Central memory CD8-positive, alpha-beta T cell (primary cell): Measurements from ENCODE around the gene ELF5.

ENCODE experiments used
- ATAC-seq: fragments of 150-1000 bp; cut with Tn5 transposase; replicated peaks from 2 replicates; pipeline ENCODE4 v1.10.0; 2022; ENCODE audit warnings: mild to moderate bottlenecking, moderate FRiP score, moderate number of reproducible peaks; ENCODE audit not compliant: poor library complexity, severe bottlenecking; ENCODE audit errors: extremely low read depth
- DNase-seq, 2 donors: peaks; one replicate each; pipeline ENCODE4 v3.0.0; 2021; ENCODE audit warnings: low spot score in 2 of 2
- H3K27ac Mint-ChIP-seq: one replicate; pipeline ENCODE4 v1.8.0; 2022; ENCODE audit warnings: low read depth, mild to moderate bottlenecking, moderate library complexity, mixed read lengths
- H3K27me3 Mint-ChIP-seq: one replicate; pipeline ENCODE4 v1.8.0; 2022; ENCODE audit warnings: mixed read lengths
- H3K36me3 Mint-ChIP-seq: one replicate; pipeline ENCODE4 v1.8.0; 2022; ENCODE audit warnings: mild to moderate bottlenecking, moderate library complexity, mixed read lengths; ENCODE audit not compliant: insufficient read depth
- H3K4me1 Mint-ChIP-seq: one replicate; pipeline ENCODE4 v1.8.0; 2022; ENCODE audit warnings: mixed read lengths
- H3K4me3 Mint-ChIP-seq: one replicate; pipeline ENCODE4 v1.8.0; 2022; ENCODE audit warnings: mild to moderate bottlenecking, moderate library complexity, mixed read lengths
- H3K9me3 Mint-ChIP-seq: one replicate; pipeline ENCODE4 v1.8.0; 2022; ENCODE audit warnings: mixed read lengths

ELF5 gene

GRCh38 chr11:34516247-34517040 lies 2.9 kb upstream of the ELF5 start:
- H3K9me3 Mint-ChIP-seq = no peaks in the 10 kb centered on the region
- no peak overlapping the region for H3K27ac Mint-ChIP-seq
- H3K4me1 Mint-ChIP-seq = no peaks in the 10 kb centered on the region
- H3K36me3 Mint-ChIP-seq = no peaks in the 10 kb centered on the region
- ATAC-seq (no peak), DNase-seq (no peak)
- H3K4me3 Mint-ChIP-seq = no peak overlapping the region
- no peaks in the 10 kb centered on the region for H3K27me3 Mint-ChIP-seq

- no peaks in the 10 kb centered on the region for H3K36me3 Mint-ChIP-seq
- no peak overlapping the region for H3K27ac Mint-ChIP-seq
- H3K9me3 Mint-ChIP-seq = no peaks in the 10 kb centered on the region
- ATAC-seq (no peak), DNase-seq (no peak)
- H3K27me3 Mint-ChIP-seq = no peaks in the 10 kb centered on the region
- no peak overlapping the region for H3K4me3 Mint-ChIP-seq
- H3K4me1 Mint-ChIP-seq = no peaks in the 10 kb centered on the region
Observed at GRCh38 chr11:34514597-34514996, 1.0 kb upstream of the ELF5 start.

GRCh38 chr11:34512840-34513681 lies 533 bp downstream of the ELF5 start:
- H3K4me3 Mint-ChIP-seq = no peak overlapping the region
- H3K36me3 Mint-ChIP-seq = no peaks in the 10 kb centered on the region
- H3K9me3 Mint-ChIP-seq = no peaks in the 10 kb centered on the region
- ATAC-seq (no peak), DNase-seq (no peak)
- H3K27ac Mint-ChIP-seq = no peak overlapping the region
- no peaks in the 10 kb centered on the region for H3K4me1 Mint-ChIP-seq
- H3K27me3 Mint-ChIP-seq = no peaks in the 10 kb centered on the region

GRCh38 chr11:34510673-34511072 lies 2.9 kb downstream of the ELF5 start:
- no peak overlapping the region for H3K27ac Mint-ChIP-seq
- no peaks in the 10 kb centered on the region for H3K36me3 Mint-ChIP-seq
- DNase-seq (no peak), ATAC-seq (no peak)
- no peaks in the 10 kb centered on the region for H3K27me3 Mint-ChIP-seq
- no peaks in the 10 kb centered on the region for H3K4me1 Mint-ChIP-seq
- H3K4me3 Mint-ChIP-seq = no peak overlapping the region
- H3K9me3 Mint-ChIP-seq = no peaks in the 10 kb centered on the region

GRCh38 chr11:34510218-34510617 lies 3.4 kb downstream of the ELF5 start:
- ATAC-seq (no peak), DNase-seq (no peak)
- Mint-ChIP-seq H3K27ac (no peak overlapping the region), H3K4me1 (no peaks in the 10 kb centered on the region), H3K4me3 (no peak overlapping the region), H3K9me3 (no peaks in the 10 kb centered on the region), H3K27me3 (no peaks in the 10 kb centered on the region), H3K36me3 (no peaks in the 10 kb centered on the region)

GRCh38 chr11:34509336-34509876 lies 4.2 kb downstream of the ELF5 start:
- no peak overlapping the region for H3K4me3 Mint-ChIP-seq
- no peaks in the 10 kb centered on the region for H3K36me3 Mint-ChIP-seq
- H3K27me3 Mint-ChIP-seq = no peaks in the 10 kb centered on the region
- H3K27ac Mint-ChIP-seq = no peak overlapping the region
- H3K4me1 Mint-ChIP-seq = no peaks in the 10 kb centered on the region
- H3K9me3 Mint-ChIP-seq = no peaks in the 10 kb centered on the region
- no peak for ATAC-seq
- DNase-seq = no peak

GRCh38 chr11:34508524-34508923 lies 5.1 kb downstream of the ELF5 start:
- H3K27ac Mint-ChIP-seq = no peak overlapping the region
- DNase-seq (no peak), ATAC-seq (no peak)
- H3K36me3 Mint-ChIP-seq = no peaks in the 10 kb centered on the region
- no peaks in the 10 kb centered on the region for H3K27me3 Mint-ChIP-seq
- H3K4me3 Mint-ChIP-seq = no peak overlapping the region
- H3K9me3 Mint-ChIP-seq = no peaks in the 10 kb centered on the region
- H3K4me1 Mint-ChIP-seq = no peaks in the 10 kb centered on the region

- H3K4me1 Mint-ChIP-seq = no peaks in the 10 kb centered on the region
- H3K27me3 Mint-ChIP-seq = no peaks in the 10 kb centered on the region
- no peak for DNase-seq
- no peaks in the 10 kb centered on the region for H3K36me3 Mint-ChIP-seq
- no peaks in the 10 kb centered on the region for H3K9me3 Mint-ChIP-seq
- no peak overlapping the region for H3K4me3 Mint-ChIP-seq
- H3K27ac Mint-ChIP-seq = no peak overlapping the region
- ATAC-seq = no peak
Observed at GRCh38 chr11:34507610-34508009, 6.0 kb downstream of the ELF5 start.

GRCh38 chr11:34507156-34507555 lies 6.4 kb downstream of the ELF5 start:
- Mint-ChIP-seq H3K27ac (no peak overlapping the region), H3K36me3 (no peaks in the 10 kb centered on the region), H3K27me3 (no peaks in the 10 kb centered on the region), H3K4me1 (no peaks in the 10 kb centered on the region), H3K4me3 (no peak overlapping the region), H3K9me3 (no peaks in the 10 kb centered on the region)
- ATAC-seq = no peak
- no peak for DNase-seq

GRCh38 chr11:34505874-34506273 lies 7.7 kb downstream of the ELF5 start:
- Mint-ChIP-seq H3K9me3 (no peaks in the 10 kb centered on the region), H3K27me3 (no peaks in the 10 kb centered on the region), H3K27ac (no peak overlapping the region), H3K4me3 (no peak overlapping the region), H3K4me1 (no peaks in the 10 kb centered on the region), H3K36me3 (no peaks in the 10 kb centered on the region)
- no peak for DNase-seq
- no peak for ATAC-seq

GRCh38 chr11:34502949-34503348 lies 10.6 kb downstream of the ELF5 start:
- no peak for ATAC-seq
- Mint-ChIP-seq H3K36me3 (no peaks in the 10 kb centered on the region), H3K4me3 (no peak overlapping the region), H3K4me1 (no peaks in the 10 kb centered on the region), H3K27ac (no peak overlapping the region), H3K9me3 (no peaks in the 10 kb centered on the region), H3K27me3 (no peaks in the 10 kb centered on the region)
- no peak for DNase-seq

- H3K4me3 Mint-ChIP-seq = no peak overlapping the region
- no peaks in the 10 kb centered on the region for H3K9me3 Mint-ChIP-seq
- no peaks in the 10 kb centered on the region for H3K4me1 Mint-ChIP-seq
- H3K27ac Mint-ChIP-seq = no peak overlapping the region
- no peak for DNase-seq
- H3K27me3 Mint-ChIP-seq = no peaks in the 10 kb centered on the region
- ATAC-seq = no peak
- H3K36me3 Mint-ChIP-seq = no peaks in the 10 kb centered on the region
Observed at GRCh38 chr11:34501949-34502348, 11.6 kb downstream of the ELF5 start.

GRCh38 chr11:34501500-34501899 lies 12.1 kb downstream of the ELF5 start:
- Mint-ChIP-seq H3K27me3 (peaks cover 4% of the 10 kb centered on the region), H3K4me1 (no peaks in the 10 kb centered on the region), H3K36me3 (no peaks in the 10 kb centered on the region), H3K9me3 (no peaks in the 10 kb centered on the region), H3K4me3 (no peak overlapping the region), H3K27ac (no peak overlapping the region)
- DNase-seq (no peak), ATAC-seq (no peak)
